GM12892 (cell line): ENCODE results near the gene NR4A3.

Source experiments
- POLR2A ChIP-seq: IDR thresholded peaks from 2 replicates; pipeline ENCODE4 v1.6.1; 2011; ENCODE audit warnings: low read depth, low read length, control low read depth
- TAF1 ChIP-seq: IDR thresholded peaks from 2 replicates; pipeline ENCODE4 v1.6.1; 2011; ENCODE audit warnings: low read depth, mild to moderate bottlenecking, control low read depth, low read length, borderline replicate concordance

GRCh38 chr9:99896119-99896518, 74.4 kb downstream of the NR4A3 start:
- TF ChIP-seq POLR2A = no peak
- no peak for TF ChIP-seq TAF1
